PC-3 (cell line): Measurements from ENCODE around the gene ST6GALNAC2. TPM values are rescaled to one million over a fixed set of nuclear protein-coding genes. Genes with fewer than 3 reads are reported as not detected.
"Not testable (repeated sequence)": the region's sequence is repeated elsewhere in the genome, so short reads cannot be mapped to it uniquely, and the experiment has no call there.

Experiments
- ATAC-seq: fragments of 200-7000 bp; cut with Tn5 transposase; 2 replicates; pipeline ENCODE4 v1.9.1; 2020; ENCODE audit warnings: mild to moderate bottlenecking, moderate library complexity
- BruUV-seq: library from RNA; stranded (reverse); fragments of 400-500 nt; replicated peaks from 2 replicates; lab custom pipeline; 2021; lab: Mats Ljungman, UMichigan
- CTCF ChIA-PET: fragments of 300-600 bp; sonication (Branson Sonifier 250); formaldehyde crosslinking; loops from one replicate; lab custom pipeline; 2022; ENCODE audit warnings: antibody characterized with exemption; lab: Charles Lee
- POLR2A ChIA-PET: fragments of 300-600 bp; sonication (Branson Sonifier 250); formaldehyde crosslinking; loops from one replicate; lab custom pipeline; 2022; ENCODE audit warnings: antibody characterized with exemption; ENCODE audit not compliant: unreplicated experiment; lab: Charles Lee
- DNase-seq: peaks from one replicate; pipeline ENCODE4 v3.0.0-alpha.2; 2015
- H2AFZ ChIP-seq: fragments of 300-600 bp; sonication (generic); 2 replicates; pipeline ENCODE4 v1.6.0; 2016; ENCODE audit warnings: antibody characterized with exemption, low read length
- H3F3A ChIP-seq: fragments of 300-600 bp; sonication (generic); one replicate; pipeline ENCODE4 v1.6.0; 2017; ENCODE audit warnings: antibody characterized with exemption, low read length, control low read depth, mild to moderate bottlenecking; ENCODE audit not compliant: unreplicated experiment
- H3K27ac ChIP-seq: fragments of 300-600 bp; sonication (generic); 2 replicates; pipeline ENCODE4 v1.5.1; 2016; ENCODE audit warnings: mild to moderate bottlenecking, low read length
- H3K27me3 ChIP-seq: fragments of 300-600 bp; sonication (generic); 2 replicates; pipeline ENCODE4 v1.6.1; 2016; ENCODE audit warnings: low read length, mixed read lengths
- H3K36me3 ChIP-seq: fragments of 300-600 bp; sonication (generic); 2 replicates; pipeline ENCODE4 v1.6.1; 2016; ENCODE audit warnings: low read depth, mixed run types, low read length, mixed read lengths
- H3K4me1 ChIP-seq: fragments of 300-600 bp; sonication (generic); 2 replicates; pipeline ENCODE4 v1.5.1; 2016; ENCODE audit warnings: low read length; ENCODE audit not compliant: insufficient read depth
- H3K4me2 ChIP-seq: fragments of 300-600 bp; sonication (generic); 2 replicates; pipeline ENCODE4 v1.6.0; 2016; ENCODE audit warnings: low read length
- H3K4me3 ChIP-seq: fragments of 300-600 bp; sonication (generic); 2 replicates; pipeline ENCODE4 v1.5.1; 2016; ENCODE audit warnings: mild to moderate bottlenecking, low read length, mixed read lengths
- H3K79me2 ChIP-seq: fragments of 300-600 bp; sonication (generic); 2 replicates; pipeline ENCODE4 v1.6.1; 2017; ENCODE audit warnings: low read length, mixed read lengths
- H3K9ac ChIP-seq: fragments of 300-600 bp; sonication (generic); 2 replicates; pipeline ENCODE4 v1.6.0; 2016; ENCODE audit warnings: mild to moderate bottlenecking, low read length
- H3K9me2 ChIP-seq: fragments of 300-600 bp; sonication (generic); replicated peaks from 2 replicates; pipeline ENCODE4 v1.6.1; 2016; ENCODE audit warnings: mixed run types, low read length, mixed read lengths
- H3K9me3 ChIP-seq: fragments of 300-600 bp; sonication (generic); 2 replicates; pipeline ENCODE4 v1.6.1; 2016; ENCODE audit warnings: low read length, mixed read lengths
- H4K20me1 ChIP-seq: fragments of 300-600 bp; sonication (generic); 2 replicates; pipeline ENCODE4 v1.6.1; 2016; ENCODE audit warnings: low read length, mixed read lengths
- CTCF ChIP-seq: fragments of 300-600 bp; sonication (generic); conservative IDR thresholded peaks from 2 replicates; pipeline ENCODE4 v1.5.1; 2017; ENCODE audit warnings: antibody characterized with exemption, low read depth, mild to moderate bottlenecking, low read length
- EZH2 ChIP-seq: fragments of 300-600 bp; sonication (generic); IDR thresholded peaks from one replicate; pipeline ENCODE4 v1.6.1; 2017; ENCODE audit warnings: antibody characterized with exemption, mild to moderate bottlenecking, low read length; ENCODE audit not compliant: unreplicated experiment
- EZH2phosphoT487 ChIP-seq: fragments of 300-600 bp; sonication (generic); IDR thresholded peaks from 2 replicates; pipeline ENCODE4 v1.6.1; 2018; ENCODE audit warnings: mild to moderate bottlenecking, antibody characterized with exemption, low read length, borderline replicate concordance
- intact Hi-C: fragments of 100-400 bp; cut with micrococcal nuclease; formaldehyde crosslinking; loops from 2 replicates; pipeline ENCODE4 v1.9.0; 2023
- total RNA-seq: library from RNA; depleted of rRNA; stranded (reverse); fragments of >200 nt; gene quantifications from 2 replicates; pipeline ENCODE4 v1.2.3, GENCODE V29; 2014

ST6GALNAC2 gene
- total RNA-seq, 1 experiment from 2014 or later = 1.0 TPM

DNA sequence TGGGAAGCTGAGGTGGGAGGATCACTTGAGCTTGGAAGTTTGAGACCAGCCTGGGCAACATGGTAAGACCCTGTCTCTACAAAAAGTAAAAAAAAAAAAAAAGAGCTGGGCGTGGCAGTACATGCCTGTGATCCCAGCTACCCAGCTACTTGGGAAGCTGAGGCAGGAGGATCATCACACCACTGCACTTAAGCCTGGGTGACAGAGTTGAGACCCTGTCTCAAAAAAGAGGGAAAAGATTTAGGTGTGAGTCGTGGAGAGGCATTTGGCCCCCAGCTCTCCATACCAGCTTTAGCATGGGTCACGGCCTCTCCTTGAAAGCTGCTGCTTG is 19.1 kb downstream of the ST6GALNAC2 start:
- DNase-seq = no peak
- no peaks in the 10 kb centered on the region for H3K27me3 ChIP-seq
- H3K79me2 ChIP-seq = peaks cover 30% of the 10 kb centered on the region
- POLR2A ChIA-PET = interaction anchor here (0.6 to 0.7 kb wide), 2 partner anchors 43 to 1297 kb away, joined by 7 to 20 read pairs; no protein-coding TSS in a partner anchor
- H3K9me3 ChIP-seq = no peaks in the 10 kb centered on the region
- H4K20me1 ChIP-seq = peaks cover 42% of the 10 kb centered on the region
- H3K4me2 ChIP-seq = no peak overlapping the region
- CTCF ChIA-PET = interaction anchor here (0.6 to 1.5 kb wide), 4 partner anchors 12 to 67 kb away, joined by 3 to 5 read pairs (median 4); no protein-coding TSS in a partner anchor
- no peaks in the 10 kb centered on the region for H3K9me2 ChIP-seq
- no peak overlapping the region for H2AFZ ChIP-seq
- TF ChIP-seq EZH2phosphoT487 (no peak), EZH2 (no peak), CTCF (no peak)
- intact Hi-C loops = loop anchor here (10.0 kb wide), 1 partner anchor 148 kb away; the partner anchor contains the start of gene MXRA7
- peaks cover 36% of the 10 kb centered on the region for H3K36me3 ChIP-seq
- H3F3A ChIP-seq = peaks cover 33% of the 10 kb centered on the region
- H3K4me1 ChIP-seq = peaks cover 37% of the 10 kb centered on the region
- no peak overlapping the region for H3K9ac ChIP-seq
- no TSS peak for BruUV-seq
- H3K4me3 ChIP-seq = no peak overlapping the region
- H3K27ac ChIP-seq = peak overlapping the region; percentile 81
- no peak for ATAC-seq

GRCh38 chr17:76565728-76566612 is 19.7 kb downstream of the ST6GALNAC2 start:
- no peak for ATAC-seq

GRCh38 chr17:76564991-76565727 is 20.5 kb downstream of the ST6GALNAC2 start:
- H3K4me2 ChIP-seq = peak overlapping the region; percentile 17; the same call in 1 of the 2 replicates
- H3K27ac ChIP-seq = peak overlapping the region; percentile 81
- H3K27me3 ChIP-seq, H3K9me2 ChIP-seq, H2AFZ ChIP-seq, BruUV-seq, H3K4me3 ChIP-seq, POLR2A ChIA-PET, H3K9me3 ChIP-seq, ATAC-seq: not testable (repeated sequence)
- H3K36me3 ChIP-seq = peaks cover 47% of the 10 kb centered on the region
- H3K9ac ChIP-seq = peak overlapping the region; percentile 47
- H3F3A ChIP-seq = peaks cover 34% of the 10 kb centered on the region
- intact Hi-C loops = loop anchor here (10.0 kb wide), 1 partner anchor 150 kb away; the partner anchor contains the start of gene MXRA7
- DNase-seq = peak; percentile 78
- peaks cover 49% of the 10 kb centered on the region for H3K4me1 ChIP-seq
- CTCF ChIA-PET = interaction anchor here (0.6 kb wide), 1 partner anchor 50 kb away, joined by 5 read pairs; no protein-coding TSS in a partner anchor
- peaks cover 44% of the 10 kb centered on the region for H3K79me2 ChIP-seq
- H4K20me1 ChIP-seq = peaks cover 56% of the 10 kb centered on the region

More at GRCh38 chr17:76565728-76566612, 19.7 kb downstream of the ST6GALNAC2 start:
- BruUV-seq = no TSS peak
- no peaks in the 10 kb centered on the region for H3K27me3 ChIP-seq
- H3F3A ChIP-seq = peaks cover 34% of the 10 kb centered on the region
- H3K27ac ChIP-seq = peak overlapping the region; percentile 81
- intact Hi-C loops = loop anchor here (10.0 kb wide), 1 partner anchor 149 kb away; the partner anchor contains the start of gene MXRA7
- H3K36me3 ChIP-seq = peaks cover 42% of the 10 kb centered on the region
- H3K9ac ChIP-seq = peak overlapping the region; percentile 47
- no peak overlapping the region for H2AFZ ChIP-seq
- POLR2A ChIA-PET = interaction anchor here (0.7 kb wide), 1 partner anchor 42 kb away, joined by 20 read pairs; no protein-coding TSS in a partner anchor
- TF ChIP-seq CTCF = peak; percentile 30; the same call in 1 of the 2 replicates
- TF ChIP-seq EZH2 = no peak
- TF ChIP-seq EZH2phosphoT487 = no peak
- no peaks in the 10 kb centered on the region for H3K9me2 ChIP-seq
- CTCF ChIA-PET = interaction anchor here (0.6 to 1.5 kb wide), 2 partner anchors 43 to 66 kb away, joined by 4 to 5 read pairs; no protein-coding TSS in a partner anchor
- H3K9me3 ChIP-seq = no peaks in the 10 kb centered on the region
- H4K20me1 ChIP-seq = peaks cover 48% of the 10 kb centered on the region
- no peak overlapping the region for H3K4me3 ChIP-seq
- H3K79me2 ChIP-seq = peaks cover 36% of the 10 kb centered on the region
- H3K4me1 ChIP-seq = peaks cover 44% of the 10 kb centered on the region
- no peak for DNase-seq
- H3K4me2 ChIP-seq = no peak overlapping the region

DNA sequence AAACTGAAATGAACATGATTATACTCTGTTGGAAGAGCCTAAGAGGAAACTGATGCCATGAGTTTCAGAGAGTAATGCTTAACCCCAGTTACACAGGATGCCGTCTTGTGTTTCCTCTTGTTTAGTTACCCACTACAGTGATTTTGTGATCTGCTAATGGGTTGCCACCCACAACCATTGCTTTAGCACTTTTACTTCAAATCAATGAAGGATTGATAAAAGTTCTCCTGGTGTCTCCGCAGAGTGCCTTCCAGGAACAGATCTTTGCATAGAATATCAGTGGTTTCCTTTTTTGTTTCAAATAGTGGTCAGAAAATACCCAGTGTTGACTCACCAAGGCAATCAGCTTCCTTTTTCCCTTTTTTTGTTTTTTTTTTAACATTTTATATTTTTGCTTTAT is 22.3 kb downstream of the ST6GALNAC2 start:
- Histone ChIP-seq H3K4me1 (peaks cover 60% of the 10 kb centered on the region), H3K79me2 (peaks cover 62% of the 10 kb centered on the region), H3F3A (peaks cover 45% of the 10 kb centered on the region), H3K36me3 (peaks cover 64% of the 10 kb centered on the region), H3K27ac (peak overlapping the region; percentile 82), H4K20me1 (peaks cover 74% of the 10 kb centered on the region)
- ATAC-seq, H3K4me3 ChIP-seq, H3K9ac ChIP-seq, H3K9me2 ChIP-seq, H3K27me3 ChIP-seq, CTCF ChIA-PET, BruUV-seq, H2AFZ ChIP-seq, POLR2A ChIA-PET, DNase-seq, H3K9me3 ChIP-seq, H3K4me2 ChIP-seq: not testable (repeated sequence)
- intact Hi-C loops = loop anchor here (10.0 kb wide), 1 partner anchor 151 kb away; the partner anchor contains the start of gene MXRA7
